GM23248 (cell line): ENCODE measurements around the gene C4BPA.

ENCODE experiments used
- EZH2 ChIP-seq: fragments of 200-600 bp; sonication (generic); IDR thresholded peaks from 2 replicates; pipeline ENCODE4 v1.6.1; 2018; ENCODE audit warnings: antibody characterized with exemption, mild to moderate bottlenecking; ENCODE audit not compliant: insufficient read depth, poor library complexity, severe bottlenecking
- EZH2phosphoT487 ChIP-seq: fragments of 200-600 bp; sonication (generic); IDR thresholded peaks from 2 replicates; pipeline ENCODE4 v1.6.1; 2018; ENCODE audit warnings: antibody characterized with exemption, moderate library complexity, mild to moderate bottlenecking, low read depth; ENCODE audit not compliant: insufficient read depth

DNA sequence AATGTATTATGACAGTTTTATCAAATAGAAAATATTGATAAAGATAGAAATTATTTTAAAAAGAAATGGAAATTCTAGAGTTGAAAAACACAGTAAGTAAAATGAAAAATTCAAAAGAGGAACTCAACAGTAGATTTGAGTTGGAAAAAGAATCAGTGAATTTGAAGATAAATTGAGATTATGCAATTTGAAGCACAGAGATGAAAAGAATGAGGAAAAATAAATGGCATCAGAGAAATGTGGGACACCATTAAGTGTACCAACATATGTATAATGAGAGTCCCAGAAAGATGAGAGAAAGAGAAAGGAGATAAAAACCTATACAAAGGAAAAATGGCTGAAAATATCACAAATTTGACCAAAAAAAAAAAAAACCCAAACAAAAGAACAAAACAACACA is 25.0 kb downstream of the C4BPA start:
- TF ChIP-seq EZH2 (no peak), EZH2phosphoT487 (no peak)
